Activated T-cell treated with anti-CD3 and anti-CD28 coated beads, Interleukin-2, amount 50 U/mL, for 72 hours (primary cell): ENCODE measurements around the gene NFIB. TPM values are rescaled to one million over a fixed set of nuclear protein-coding genes. Genes with fewer than 3 reads are reported as not detected.

Experiments
- ATAC-seq, 2 donors: fragments of 150-1000 bp; cut with Tn5 transposase; replicated peaks in 1 of 2; 2 replicates each; pipeline ENCODE4 v1.10.0; 2021; ENCODE audit warnings: moderate library complexity in 2 of 2, mild to moderate bottlenecking in 1 of 2
- DNase-seq, 2 donors: peaks; one replicate each; pipeline ENCODE4 v3.0.0; 2021 to 2022; ENCODE audit warnings: mixed read lengths in 1 of 2
- H3K27ac Mint-ChIP-seq: one replicate; pipeline ENCODE4 v1.8.0; 2022; ENCODE audit warnings: mild to moderate bottlenecking, moderate library complexity, mixed read lengths
- H3K27me3 Mint-ChIP-seq: one replicate; pipeline ENCODE4 v1.8.0; 2022; ENCODE audit warnings: low read depth, mixed read lengths
- H3K36me3 Mint-ChIP-seq, 2 donors: one replicate each; pipeline ENCODE4 v1.8.0; 2022; ENCODE audit warnings: mixed read lengths in 2 of 2, mild to moderate bottlenecking in 1 of 2; ENCODE audit not compliant: insufficient read depth in 2 of 2
- H3K4me1 Mint-ChIP-seq: one replicate; pipeline ENCODE4 v1.8.0; 2022; ENCODE audit warnings: low read depth, mixed read lengths
- H3K4me3 Mint-ChIP-seq, 2 donors: one replicate each; pipeline ENCODE4 v1.8.0; 2022; ENCODE audit warnings: mild to moderate bottlenecking in 2 of 2, mixed read lengths in 2 of 2, moderate library complexity in 2 of 2
- H3K9me3 Mint-ChIP-seq, 2 donors: one replicate each; pipeline ENCODE4 v1.8.0; 2022; ENCODE audit warnings: mixed read lengths in 2 of 2
- total RNA-seq, 2 donors: library from RNA; stranded (reverse); gene quantifications; one replicate each; pipeline ENCODE4 v1.2.3, GENCODE V29; 2022

The NFIB gene
- total RNA-seq, 2 donors from 2014 or later = not detected

DNA sequence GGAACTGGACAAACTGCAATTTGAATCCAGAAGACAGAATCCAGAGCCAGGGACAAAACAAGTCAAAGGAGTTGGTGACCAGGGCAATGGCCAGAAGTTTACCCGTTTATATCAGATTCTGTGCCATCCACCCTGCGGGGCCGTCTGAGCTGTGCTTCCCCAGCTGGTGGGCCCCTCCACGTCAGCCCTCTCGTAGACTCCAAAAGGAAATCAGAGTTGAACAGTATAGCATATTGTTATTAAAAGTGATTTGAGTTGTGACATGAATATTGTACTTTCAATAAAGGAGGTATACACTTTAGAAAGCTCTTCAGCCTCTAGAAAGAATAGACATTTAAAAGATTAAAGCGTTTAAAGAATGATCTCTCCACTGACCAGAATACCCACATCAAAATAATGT, 102.4 kb downstream of the NFIB start:
- no peak overlapping the region for H3K4me3 Mint-ChIP-seq
- ATAC-seq (no peak), DNase-seq (no peak)
- H3K9me3 Mint-ChIP-seq = no peaks in the 10 kb centered on the region
- peaks cover 28% of the 10 kb centered on the region for H3K27me3 Mint-ChIP-seq
- H3K36me3 Mint-ChIP-seq = no peaks in the 10 kb centered on the region
- H3K4me1 Mint-ChIP-seq = peaks cover 5% of the 10 kb centered on the region
- H3K27ac Mint-ChIP-seq = no peak overlapping the region

DNA sequence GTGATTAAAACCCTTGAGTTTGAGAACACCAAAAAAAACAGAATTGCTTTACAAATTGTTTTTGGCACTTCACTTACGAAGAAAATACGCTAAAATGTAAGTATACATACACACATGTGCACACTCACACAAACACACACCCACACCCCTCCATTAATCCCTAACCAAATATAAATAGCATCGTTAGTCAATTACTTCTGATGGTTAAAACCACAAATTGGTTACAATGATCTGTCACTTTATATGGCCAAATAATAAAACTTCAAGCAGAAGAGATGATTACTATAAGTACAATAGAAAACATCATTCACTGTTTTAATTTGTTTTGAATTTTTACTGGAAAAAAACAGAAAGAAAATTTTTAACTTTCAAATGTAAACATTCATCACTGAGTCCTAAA, 103.5 kb downstream of the NFIB start:
- no peak overlapping the region for H3K4me3 Mint-ChIP-seq
- DNase-seq (no peak), ATAC-seq (no peak)
- peaks cover 5% of the 10 kb centered on the region for H3K4me1 Mint-ChIP-seq
- H3K9me3 Mint-ChIP-seq = no peaks in the 10 kb centered on the region
- peaks cover 28% of the 10 kb centered on the region for H3K27me3 Mint-ChIP-seq
- no peak overlapping the region for H3K27ac Mint-ChIP-seq
- H3K36me3 Mint-ChIP-seq = no peaks in the 10 kb centered on the region

DNA sequence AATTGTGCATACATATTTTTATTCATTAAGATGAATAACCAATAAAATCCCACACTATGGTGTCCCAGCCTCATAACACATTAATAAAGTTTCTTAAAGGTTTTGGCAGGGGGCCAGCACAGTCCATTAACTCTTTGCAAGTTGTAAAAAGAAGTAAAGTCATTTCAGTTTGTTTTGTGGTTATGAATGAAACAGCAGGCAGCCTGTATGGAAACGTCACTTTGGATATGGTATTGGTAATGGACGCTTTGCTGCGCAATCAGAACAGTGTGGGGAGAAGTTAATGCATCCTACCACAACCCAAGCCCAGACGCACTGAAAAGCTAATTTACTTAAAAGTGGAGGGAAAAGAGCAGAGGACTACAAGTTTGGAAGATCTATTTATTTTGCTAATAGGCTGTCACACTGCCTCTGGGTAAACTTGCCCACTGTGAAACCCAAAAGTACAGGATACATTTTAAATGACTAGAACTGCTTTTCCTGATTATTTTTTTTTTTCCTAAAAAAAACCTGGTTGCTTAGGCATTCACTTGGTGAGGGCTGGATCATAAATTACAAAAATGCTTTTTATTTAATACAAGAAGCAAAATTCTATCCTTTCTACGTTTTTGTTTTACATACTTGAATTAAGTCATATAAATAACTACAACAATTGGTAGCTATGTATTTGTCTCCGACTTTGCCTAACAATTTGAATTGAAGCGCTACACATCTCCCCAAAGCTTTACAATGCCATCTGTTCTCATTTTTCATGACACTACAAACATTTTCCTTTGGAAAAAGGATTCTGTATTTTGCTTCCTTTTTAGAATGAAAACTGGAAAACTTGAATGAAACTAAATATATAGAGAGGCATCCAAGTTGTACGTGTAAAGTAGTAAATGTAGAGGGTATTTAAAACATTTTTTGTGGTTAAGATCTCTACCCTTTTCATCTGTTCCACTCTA, 104.3 kb downstream of the NFIB start:
- no peak for DNase-seq
- H3K27ac Mint-ChIP-seq = no peak overlapping the region
- no peaks in the 10 kb centered on the region for H3K9me3 Mint-ChIP-seq
- no peak for ATAC-seq
- peaks cover 5% of the 10 kb centered on the region for H3K4me1 Mint-ChIP-seq
- H3K27me3 Mint-ChIP-seq = peaks cover 25% of the 10 kb centered on the region
- H3K4me3 Mint-ChIP-seq = no peak overlapping the region
- H3K36me3 Mint-ChIP-seq = no peaks in the 10 kb centered on the region

DNA sequence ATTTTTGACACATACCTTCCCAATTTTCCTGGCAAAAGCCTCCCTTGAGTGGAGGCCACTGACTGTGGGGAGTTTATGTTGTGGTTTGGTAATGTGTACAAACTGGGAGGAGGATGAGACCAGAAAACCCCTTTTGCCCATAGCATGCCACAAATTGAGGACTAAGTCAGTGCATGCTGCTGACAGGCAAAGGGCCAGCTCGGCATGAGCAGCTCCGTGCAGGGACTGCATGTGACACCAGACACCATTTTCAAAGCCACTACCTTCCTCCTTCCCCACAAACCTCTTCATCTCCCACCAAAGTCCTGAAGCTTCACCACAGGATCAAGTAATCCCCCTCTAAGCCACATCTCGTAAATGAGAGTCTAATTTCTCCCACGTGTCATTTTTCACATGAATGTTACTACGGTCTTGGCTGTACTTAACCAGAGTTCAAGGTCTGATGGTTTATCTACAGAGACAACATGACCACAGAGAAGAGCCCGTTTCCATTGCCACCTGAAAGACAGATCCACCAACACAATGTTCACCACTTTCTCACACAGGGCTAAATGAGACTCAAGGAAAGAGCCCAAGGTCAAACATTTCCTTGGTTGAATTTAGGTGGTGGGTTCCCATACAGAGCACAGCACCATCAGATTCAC, 106.5 kb downstream of the NFIB start:
- no peak for DNase-seq
- Mint-ChIP-seq H3K27me3 (peaks cover 15% of the 10 kb centered on the region), H3K4me3 (no peak overlapping the region), H3K27ac (no peak overlapping the region), H3K9me3 (no peaks in the 10 kb centered on the region), H3K4me1 (peaks cover 5% of the 10 kb centered on the region), H3K36me3 (no peaks in the 10 kb centered on the region)
- ATAC-seq = no peak

DNA sequence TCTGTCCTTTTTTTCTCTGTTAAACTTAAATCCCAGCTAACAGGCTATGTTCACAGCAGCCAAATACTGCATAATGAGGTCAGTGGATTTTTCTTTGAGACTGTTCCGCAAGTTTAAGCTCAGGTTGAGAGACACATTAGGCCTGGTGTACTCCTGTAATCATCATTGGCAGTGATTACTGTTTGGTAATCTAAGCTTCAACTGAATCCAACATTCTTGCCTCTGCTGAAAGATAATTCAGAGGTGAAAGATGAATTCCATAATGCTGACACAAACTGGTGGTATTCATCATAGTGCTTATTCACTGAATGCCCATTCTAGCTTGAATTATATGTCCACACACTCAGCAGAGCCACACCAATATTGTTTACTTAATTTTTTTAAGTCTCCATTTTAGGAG, 108.5 kb downstream of the NFIB start:
- peaks cover 0 to 4% of the 10 kb centered on the region in 2 donors for H3K9me3 Mint-ChIP-seq
- DNase-seq (no peak), ATAC-seq (no peak)
- no peaks in the 10 kb centered on the region for H3K4me1 Mint-ChIP-seq
- H3K4me3 Mint-ChIP-seq = no peak overlapping the region
- H3K27me3 Mint-ChIP-seq = peaks cover 19% of the 10 kb centered on the region
- H3K27ac Mint-ChIP-seq = no peak overlapping the region
- no peaks in the 10 kb centered on the region for H3K36me3 Mint-ChIP-seq

DNA sequence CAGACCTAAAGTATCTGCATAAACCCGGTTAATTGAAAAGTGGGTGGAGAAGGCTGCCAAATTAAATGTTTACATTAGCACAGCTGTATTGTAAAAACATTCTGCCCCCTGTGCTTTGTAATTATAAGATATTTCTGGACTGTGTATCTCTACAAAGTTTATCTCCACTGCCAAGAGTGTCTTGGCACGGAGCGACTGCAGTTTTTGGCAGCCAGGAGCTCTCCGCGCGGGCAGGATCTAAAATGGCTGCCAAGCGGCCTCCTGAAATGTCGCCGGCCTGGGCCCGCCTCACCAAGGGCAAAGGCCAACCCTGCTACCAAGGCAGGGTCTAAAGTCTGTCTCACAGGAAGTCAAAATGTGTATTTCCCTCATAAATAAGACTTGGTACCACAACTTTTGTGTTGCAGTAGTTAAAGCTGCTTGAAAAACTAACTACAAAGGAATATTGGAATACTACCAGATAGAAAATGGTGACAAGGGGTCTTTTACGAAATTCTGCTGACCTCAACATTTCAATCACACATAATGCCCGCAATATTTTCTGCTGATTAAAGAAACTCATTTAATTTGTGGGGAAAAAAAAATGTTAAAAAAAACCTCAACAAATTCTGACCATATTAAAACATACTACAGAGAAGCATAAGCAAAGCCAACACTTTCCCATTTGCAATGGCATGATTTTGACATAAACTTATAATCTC, 110.4 kb downstream of the NFIB start:
- H3K27me3 Mint-ChIP-seq = peaks cover 13% of the 10 kb centered on the region
- no peak overlapping the region for H3K27ac Mint-ChIP-seq
- no peak overlapping the region for H3K4me3 Mint-ChIP-seq
- no peak for DNase-seq
- peaks cover 0 to 4% of the 10 kb centered on the region in 2 donors for H3K9me3 Mint-ChIP-seq
- H3K36me3 Mint-ChIP-seq = no peaks in the 10 kb centered on the region
- no peaks in the 10 kb centered on the region for H3K4me1 Mint-ChIP-seq
- ATAC-seq = no peak

DNA sequence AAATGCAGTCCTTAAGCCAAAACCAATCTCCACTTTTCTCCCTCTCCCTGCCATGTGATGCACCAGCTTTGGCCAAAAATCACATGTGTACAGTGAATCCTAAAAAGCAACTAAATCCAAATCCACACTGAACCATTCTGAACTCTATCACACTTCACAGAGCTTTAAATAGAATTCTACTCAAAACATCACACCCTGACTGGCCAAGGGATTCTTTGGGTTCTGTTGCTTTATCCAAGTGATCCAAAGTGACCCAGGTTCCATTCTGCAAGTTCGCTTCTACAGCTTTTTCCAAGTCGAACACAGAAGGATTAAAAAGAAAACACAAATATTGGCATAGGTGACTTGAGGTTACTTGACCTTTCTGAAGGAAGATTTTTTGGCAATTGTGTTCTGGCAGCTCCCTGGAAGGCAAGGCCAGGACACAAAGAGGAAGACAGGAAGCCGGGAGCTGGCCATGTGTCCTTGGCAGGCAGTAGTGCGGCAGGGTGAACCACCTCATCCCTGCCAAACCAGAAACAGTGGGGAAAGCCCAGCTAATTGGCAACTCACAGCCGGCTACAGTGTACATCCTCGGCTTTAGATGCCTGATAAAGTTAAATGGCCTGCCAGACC, 115.0 kb downstream of the NFIB start:
- DNase-seq (no peak), ATAC-seq (no peak)
- H3K27me3 Mint-ChIP-seq = peaks cover 6% of the 10 kb centered on the region
- H3K4me1 Mint-ChIP-seq = no peaks in the 10 kb centered on the region
- no peaks in the 10 kb centered on the region for H3K36me3 Mint-ChIP-seq
- H3K27ac Mint-ChIP-seq = no peak overlapping the region
- H3K4me3 Mint-ChIP-seq = no peak overlapping the region
- H3K9me3 Mint-ChIP-seq = peaks cover 0 to 4% of the 10 kb centered on the region in 2 donors

DNA sequence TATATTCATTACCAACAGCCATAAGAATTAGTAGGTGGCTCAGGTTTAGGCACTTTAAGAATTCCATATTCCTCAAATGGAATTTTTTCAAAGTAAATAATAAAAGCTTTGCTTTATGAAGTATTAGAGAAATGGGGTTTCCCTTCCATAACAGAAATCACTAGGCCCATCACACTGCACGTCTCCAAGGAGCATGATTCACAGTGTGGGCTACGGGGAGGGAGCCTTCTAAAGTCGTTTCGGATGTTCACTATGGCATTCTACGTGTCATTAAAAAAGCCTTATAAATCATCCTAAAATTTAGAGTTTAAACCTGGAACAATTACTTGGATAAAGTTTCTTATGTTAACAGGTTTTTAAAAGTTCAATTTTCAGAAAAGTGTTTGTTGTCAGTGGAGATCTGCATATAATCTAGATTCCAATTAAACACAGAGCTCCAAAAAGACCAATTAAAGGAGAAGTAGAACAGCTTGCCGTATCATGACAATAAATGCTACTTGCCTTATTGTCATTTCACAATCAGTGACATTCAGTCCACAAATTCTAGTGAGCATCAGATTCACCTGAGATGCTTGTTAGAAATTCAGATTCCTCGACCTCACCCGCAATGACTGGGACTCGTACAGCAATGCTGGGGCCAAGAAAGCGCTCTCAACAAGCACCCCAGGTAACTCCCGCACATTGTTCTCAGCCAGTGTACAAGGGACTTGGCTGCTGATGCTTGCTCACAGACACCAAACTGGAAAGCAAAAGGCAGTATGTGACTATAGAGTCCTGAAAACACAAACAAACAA, 115.7 kb downstream of the NFIB start:
- Mint-ChIP-seq H3K36me3 (no peaks in the 10 kb centered on the region), H3K4me1 (no peaks in the 10 kb centered on the region), H3K27ac (no peak overlapping the region), H3K4me3 (no peak overlapping the region), H3K27me3 (peaks cover 6% of the 10 kb centered on the region), H3K9me3 (peaks cover 0 to 4% of the 10 kb centered on the region in 2 donors)
- DNase-seq (no peak), ATAC-seq (no peak)

DNA sequence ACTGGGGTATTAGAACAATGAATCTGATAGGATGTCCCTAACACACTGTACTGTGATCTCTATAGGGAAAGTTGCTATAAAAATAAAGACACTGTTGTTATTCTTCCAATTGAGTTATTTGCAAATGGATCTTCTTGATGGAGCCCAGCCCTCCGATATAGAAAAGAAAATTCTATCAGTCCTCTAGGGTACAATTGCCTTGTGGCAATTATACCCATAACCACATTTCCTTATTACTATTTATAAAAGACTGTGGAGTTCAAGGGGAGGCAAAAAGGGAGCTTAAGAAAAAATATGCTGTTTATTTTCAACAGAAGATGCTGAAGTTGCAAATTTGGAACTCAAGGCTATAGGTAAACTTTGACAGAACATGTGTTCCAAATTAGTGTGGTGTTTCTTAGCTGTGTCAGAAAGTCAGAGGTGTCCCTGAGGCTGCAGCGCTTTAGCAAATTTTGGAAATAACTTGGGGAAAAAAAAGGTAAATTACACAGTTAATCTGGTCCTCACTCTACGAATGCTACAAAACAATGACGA, 116.5 kb downstream of the NFIB start:
- Mint-ChIP-seq H3K36me3 (no peaks in the 10 kb centered on the region), H3K27ac (no peak overlapping the region)
- no peak for ATAC-seq

DNA sequence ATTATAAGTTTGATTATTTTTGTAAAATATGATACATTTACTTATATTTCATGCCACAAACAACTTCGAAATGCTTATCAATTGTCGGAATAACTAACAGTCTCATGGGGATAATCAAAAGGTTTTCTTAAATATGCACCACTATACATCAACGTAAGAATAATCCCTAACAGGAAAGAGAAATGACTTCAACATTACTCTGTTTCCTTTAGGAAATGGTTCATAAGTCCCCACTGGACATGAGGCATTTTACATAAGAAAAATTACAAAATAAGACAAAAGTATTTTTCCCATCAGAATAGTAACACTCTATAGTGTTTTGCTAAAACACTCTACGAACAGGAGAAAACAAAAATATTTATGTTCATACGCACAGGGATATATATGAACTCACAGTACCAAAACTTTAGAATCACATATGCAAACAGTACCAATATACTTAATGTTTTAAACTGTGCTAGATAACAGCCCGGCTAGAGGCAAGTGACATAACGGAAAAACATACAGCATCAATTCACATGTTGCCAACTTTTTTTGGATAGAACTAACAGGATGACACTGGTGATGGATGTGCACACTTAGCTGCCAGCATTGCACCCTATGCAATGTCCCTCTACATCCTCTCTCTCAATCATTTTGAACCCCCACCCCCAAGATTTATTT, 120.5 kb downstream of the NFIB start:
- ATAC-seq (no peak), DNase-seq (no peak)
- no peaks in the 10 kb centered on the region for H3K27me3 Mint-ChIP-seq
- H3K4me3 Mint-ChIP-seq = no peak overlapping the region
- peaks cover 0 to 4% of the 10 kb centered on the region in 2 donors for H3K9me3 Mint-ChIP-seq
- no peaks in the 10 kb centered on the region for H3K4me1 Mint-ChIP-seq
- no peaks in the 10 kb centered on the region for H3K36me3 Mint-ChIP-seq
- H3K27ac Mint-ChIP-seq = no peak overlapping the region

More for the DNA sequence above, 116.5 kb downstream of the NFIB start:
- Mint-ChIP-seq H3K4me3 (no peak overlapping the region), H3K9me3 (peaks cover 2 to 4% of the 10 kb centered on the region in 2 donors), H3K27me3 (peaks cover 6% of the 10 kb centered on the region), H3K4me1 (no peaks in the 10 kb centered on the region)
- no peak for DNase-seq

DNA sequence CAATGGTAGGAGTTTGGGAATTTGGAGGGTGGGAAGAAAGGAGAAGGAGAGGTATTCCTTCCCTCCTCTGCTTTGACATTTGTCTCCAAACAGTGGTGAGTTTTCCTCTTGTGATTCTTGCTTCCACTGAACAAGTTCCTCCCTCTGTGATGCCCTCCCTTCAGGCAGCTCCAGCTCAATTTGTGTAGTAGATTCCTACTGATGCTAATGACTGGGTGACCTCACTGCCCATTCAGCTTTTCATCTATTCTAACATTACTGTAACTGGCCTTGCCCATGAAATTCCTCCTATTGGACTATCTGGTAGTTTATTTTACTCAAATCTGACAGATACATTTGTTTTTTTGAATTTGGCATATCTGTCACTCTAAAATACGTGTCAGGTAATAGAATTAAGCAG, 121.4 kb downstream of the NFIB start:
- ATAC-seq (no peak), DNase-seq (no peak)
- H3K4me1 Mint-ChIP-seq = no peaks in the 10 kb centered on the region
- H3K36me3 Mint-ChIP-seq = no peaks in the 10 kb centered on the region
- no peak overlapping the region for H3K4me3 Mint-ChIP-seq
- no peaks in the 10 kb centered on the region for H3K27me3 Mint-ChIP-seq
- peaks cover 0 to 4% of the 10 kb centered on the region in 2 donors for H3K9me3 Mint-ChIP-seq
- H3K27ac Mint-ChIP-seq = no peak overlapping the region

DNA sequence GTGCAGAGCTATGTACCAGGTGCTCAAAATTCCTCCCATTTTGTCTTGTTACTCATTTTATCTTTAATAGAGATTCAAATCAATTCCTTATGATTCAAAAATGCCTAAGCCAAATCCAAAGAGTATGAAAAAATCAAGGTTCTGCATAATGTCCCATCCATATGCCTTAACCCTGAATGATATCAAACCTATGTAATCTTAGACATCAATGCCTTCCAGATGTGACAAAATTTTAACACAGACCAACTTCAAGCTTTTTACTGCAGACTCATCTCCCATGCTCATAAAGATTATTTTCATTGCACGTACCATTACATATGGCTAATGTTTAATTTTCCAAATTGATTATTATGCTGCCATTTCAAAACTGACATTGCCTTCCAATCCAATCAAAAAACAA, 122.4 kb downstream of the NFIB start:
- DNase-seq (no peak), ATAC-seq (no peak)
- Mint-ChIP-seq H3K27ac (no peak overlapping the region), H3K27me3 (no peaks in the 10 kb centered on the region), H3K9me3 (peaks cover 0 to 4% of the 10 kb centered on the region in 2 donors), H3K36me3 (no peaks in the 10 kb centered on the region), H3K4me3 (no peak overlapping the region), H3K4me1 (no peaks in the 10 kb centered on the region)
